ENCODE measurements around the gene ACOX1. TPM values are rescaled to one million over a fixed set of nuclear protein-coding genes. Genes with fewer than 3 reads are reported as not detected.

Gene ACOX1
- total RNA-seq, 4 donors from 2014 or later, result 45.3 to 57.4 (median 48.9) TPM

- WGBS, result 90% methylated on average over 16 of the region's 32 CpGs
- no peak overlapping the region for H3K27ac ChIP-seq (replicated peaks in 1 of 4)
- DNase-seq (ENCODE audit: extremely low spot score), result no peak
- intact Hi-C loops (cut with DNase I), result no loop called here
- no peak overlapping the region for H3K4me3 ChIP-seq
- no peaks in the 10 kb centered on the region for H3K27me3 ChIP-seq
- H3K9me3 ChIP-seq, result no peaks in the 10 kb centered on the region
- peaks cover 0 to 7% (median 0%) of the 10 kb centered on the region in 4 donors for H3K4me1 ChIP-seq
- peaks cover 4 to 70% (median 16%) of the 10 kb centered on the region in 4 donors for H3K36me3 ChIP-seq
- TF ChIP-seq EP300 (IDR thresholded peaks at IDR 0.05), result no peak
- no peak for TF ChIP-seq POLR2AphosphoS5 (IDR thresholded peaks at IDR 0.05)
- no peak for TF ChIP-seq CTCF (IDR thresholded peaks at IDR 0.05)
- TF ChIP-seq POLR2A (IDR thresholded peaks at IDR 0.05; ENCODE audit: low read depth), result no peak
These were observed 65.3 kb downstream of the ACOX1 start for GRCh38 chr17:75913537-75914210.

- no peak for DNase-seq (ENCODE audit: extremely low spot score)
- Histone ChIP-seq H3K4me1 (peaks cover 0 to 9% (median 1%) of the 10 kb centered on the region in 4 donors), H3K36me3 (peaks cover 4 to 51% (median 12%) of the 10 kb centered on the region in 4 donors), H3K27ac (replicated peaks in 1 of 4) (no peak overlapping the region), H3K27me3 (no peaks in the 10 kb centered on the region), H3K9me3 (no peaks in the 10 kb centered on the region), H3K4me3 (no peak overlapping the region)
- WGBS, result 91% methylated on average over 6 of the region's 6 CpGs
- no peak for TF ChIP-seq POLR2AphosphoS5 (IDR thresholded peaks at IDR 0.05)
- TF ChIP-seq EP300 (IDR thresholded peaks at IDR 0.05), result no peak
- no peak for TF ChIP-seq CTCF (IDR thresholded peaks at IDR 0.05)
- no peak for TF ChIP-seq POLR2A (IDR thresholded peaks at IDR 0.05; ENCODE audit: low read depth)
- intact Hi-C loops (cut with DNase I), result no loop called here
These were observed 68.3 kb downstream of the ACOX1 start for GRCh38 chr17:75910699-75911098.

- peaks cover 5 to 17% (median 8%) of the 10 kb centered on the region in 4 donors for H3K4me1 ChIP-seq
- H3K9me3 ChIP-seq, result no peaks in the 10 kb centered on the region
- TF ChIP-seq CTCF (IDR thresholded peaks at IDR 0.05) (no peak), POLR2AphosphoS5 (IDR thresholded peaks at IDR 0.05) (no peak), EP300 (IDR thresholded peaks at IDR 0.05) (no peak), POLR2A (IDR thresholded peaks at IDR 0.05; ENCODE audit: low read depth) (no peak)
- 74% methylated on average over 11 of the region's 11 CpGs for WGBS
- DNase-seq (ENCODE audit: extremely low spot score), result no peak
- H3K27ac ChIP-seq (replicated peaks in 1 of 4), result no peak overlapping the region
- H3K36me3 ChIP-seq, result peaks cover 4 to 45% (median 10%) of the 10 kb centered on the region in 4 donors
- no peak overlapping the region for H3K4me3 ChIP-seq
- intact Hi-C loops (cut with DNase I), result loop anchor here (5.0 kb wide), 1 partner anchor 67 kb away; the partner anchor contains the start of genes ACOX1 and TEN1
- no peaks in the 10 kb centered on the region for H3K27me3 ChIP-seq
These were observed 69.1 kb downstream of the ACOX1 start for GRCh38 chr17:75909812-75910274.

- Histone ChIP-seq H3K4me1 (peaks cover 5 to 19% (median 10%) of the 10 kb centered on the region in 4 donors), H3K27me3 (no peaks in the 10 kb centered on the region), H3K9me3 (no peaks in the 10 kb centered on the region), H3K4me3 (no peak overlapping the region), H3K36me3 (peaks cover 4 to 38% (median 6%) of the 10 kb centered on the region in 4 donors), H3K27ac (replicated peaks in 1 of 4) (no peak overlapping the region)
- TF ChIP-seq EP300 (IDR thresholded peaks at IDR 0.05) (no peak), CTCF (IDR thresholded peaks at IDR 0.05) (no peak), POLR2A (IDR thresholded peaks at IDR 0.05; ENCODE audit: low read depth) (no peak), POLR2AphosphoS5 (IDR thresholded peaks at IDR 0.05) (no peak)
- no peak for DNase-seq (ENCODE audit: extremely low spot score)
- 81% methylated on average over 12 of the region's 14 CpGs for WGBS
- intact Hi-C loops (cut with DNase I), result loop anchor here (5.0 kb wide), 1 partner anchor 68 kb away; the partner anchor contains the start of genes ACOX1 and TEN1
These were observed 69.7 kb downstream of the ACOX1 start for GRCh38 chr17:75909051-75909811.

All from esophagus muscularis mucosa (tissue), 4 donors.